ENCODE measurements around the gene NRG3. TPM values are rescaled to one million over a fixed set of nuclear protein-coding genes. Genes with fewer than 3 reads are reported as not detected.

The NRG3 gene
- total RNA-seq, 8 experiments from 2014 or later = 0.28 to 17.2 (median 13.6) TPM; not detected in 1

DNA sequence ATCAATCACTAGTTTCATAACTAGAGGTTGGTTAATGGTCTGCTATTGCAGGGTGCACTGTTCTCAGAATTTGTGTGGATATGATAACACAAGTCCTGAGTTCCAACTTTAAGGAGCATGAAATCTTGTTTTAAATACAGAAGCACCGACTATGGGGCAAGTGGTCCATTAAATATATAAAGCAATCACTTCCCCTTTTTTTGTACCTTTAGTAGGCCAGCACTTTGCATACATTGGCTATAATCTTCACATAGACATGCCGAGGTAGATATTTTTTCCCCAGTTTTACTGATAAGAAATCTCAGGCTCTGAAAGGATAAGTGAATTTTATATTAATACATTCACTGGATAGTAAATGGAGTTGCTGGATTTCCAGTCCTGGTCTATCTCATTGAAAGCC lies 286.3 kb downstream of the NRG3 start:
- no peak overlapping the region for H3K27ac ChIP-seq
- no peak for ATAC-seq (replicated peaks in 6 of 8)
- WGBS, 10 experiments = 0 to 100% (median 63%) methylated on average over 1 to 2 of the region's 2 CpGs; no CpG with 5 or more reads in 2 of the 10 experiments
- H3K4me1 ChIP-seq (replicated peaks in 1 of 2) = no peaks in the 10 kb centered on the region
- no peak overlapping the region for H3K4me3 ChIP-seq
- in situ Hi-C loops (cut with MboI; ENCODE audit: low pct_unique_long_range_greater_than_20kb in 2 of 9, low sequenced_read_pairs in 9 of 9, unreplicated experiment in 9 of 9) = no loop called here

DNA sequence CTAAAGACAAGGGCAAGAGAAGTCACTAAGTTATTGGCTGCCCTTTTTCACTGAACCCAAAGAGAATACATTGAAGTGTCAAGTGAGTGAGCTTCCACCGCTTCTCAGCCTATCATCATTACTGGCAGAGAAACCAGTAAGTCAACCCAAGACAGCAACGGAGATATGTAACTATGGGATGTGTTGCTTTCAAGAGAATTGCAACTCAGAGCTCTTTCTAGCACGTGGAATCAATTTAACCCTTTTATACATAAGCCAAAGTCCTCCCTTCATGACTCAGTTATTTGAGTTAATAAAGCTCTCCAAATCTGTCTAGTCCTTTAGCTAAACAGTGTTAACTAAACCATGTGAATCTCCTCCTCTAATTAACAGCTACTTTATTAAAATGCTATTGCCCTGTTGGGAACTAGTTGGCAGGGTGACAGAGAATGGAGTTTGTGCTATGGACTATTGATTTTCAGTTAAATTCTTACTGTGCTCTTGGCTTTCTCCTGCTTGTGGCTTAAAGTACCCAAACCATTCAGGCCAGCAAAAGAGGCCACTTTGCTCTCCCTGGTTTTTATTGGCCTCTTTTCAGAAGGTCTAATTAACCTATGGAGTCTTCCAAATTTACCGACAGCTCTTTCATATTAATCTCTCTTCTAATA lies 287.7 kb downstream of the NRG3 start:
- in situ Hi-C loops (cut with MboI; ENCODE audit: low pct_unique_long_range_greater_than_20kb in 2 of 9, low sequenced_read_pairs in 9 of 9, unreplicated experiment in 9 of 9) = no loop called here
- Histone ChIP-seq H3K4me1 (replicated peaks in 1 of 2) (no peaks in the 10 kb centered on the region), H3K27ac (no peak overlapping the region), H3K4me3 (no peak overlapping the region)
- ATAC-seq (replicated peaks in 6 of 8) = no peak
- 0 to 93% (median 73%) methylated on average over 1 to 4 of the region's 4 CpGs for WGBS, 10 experiments

DNA sequence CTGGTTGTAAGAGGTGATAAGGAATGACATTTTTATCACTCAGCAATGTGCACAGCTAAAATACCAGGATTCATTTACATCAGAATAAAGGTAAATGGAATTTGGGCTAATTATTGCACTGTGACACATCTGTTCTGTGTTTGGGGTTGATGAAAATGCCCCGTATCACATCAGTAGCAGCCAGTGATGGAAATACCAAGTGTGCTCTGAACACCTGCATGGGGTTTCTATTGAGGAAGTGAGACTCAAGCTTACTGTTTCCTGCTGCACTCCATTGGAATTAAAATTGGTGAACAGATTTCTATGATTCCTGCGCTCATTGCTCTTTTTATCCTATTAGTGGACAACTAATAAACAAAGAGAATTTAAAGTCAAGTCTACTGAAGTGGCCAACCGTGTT lies 296.9 kb downstream of the NRG3 start:
- no peak for ATAC-seq (replicated peaks in 6 of 8)
- Histone ChIP-seq H3K4me1 (replicated peaks in 1 of 2) (peaks cover 0 to 4% of the 10 kb centered on the region in 2 donors), H3K27ac (no peak overlapping the region), H3K4me3 (no peak overlapping the region)
- WGBS, 10 experiments = 15 to 100% (median 83%) methylated on average over 1 to 3 of the region's 3 CpGs
- in situ Hi-C loops (cut with MboI; ENCODE audit: low pct_unique_long_range_greater_than_20kb in 2 of 9, low sequenced_read_pairs in 9 of 9, unreplicated experiment in 9 of 9) = no loop called here

DNA sequence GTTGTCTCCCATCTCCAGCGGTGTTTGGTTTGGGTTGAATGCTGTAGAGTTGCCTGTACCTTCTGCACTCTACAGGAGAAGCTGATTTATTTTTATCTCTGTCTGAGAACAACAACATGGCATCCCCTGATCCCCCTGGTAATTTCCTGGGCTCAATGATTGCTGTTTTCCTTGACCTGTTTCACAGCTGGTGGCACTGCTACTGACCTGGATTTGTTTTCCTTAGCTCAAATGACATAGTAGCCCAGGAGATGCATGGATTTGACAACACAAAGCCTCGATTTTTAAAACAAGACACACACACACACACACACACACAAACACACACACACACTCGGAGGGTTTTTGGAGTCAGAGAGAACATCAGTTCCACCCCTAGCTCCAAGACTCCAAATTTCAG lies 301.6 kb downstream of the NRG3 start:
- in situ Hi-C loops (cut with MboI; ENCODE audit: low pct_unique_long_range_greater_than_20kb in 2 of 9, low sequenced_read_pairs in 9 of 9, unreplicated experiment in 9 of 9) = no loop called here
- Histone ChIP-seq H3K4me1 (replicated peaks in 1 of 2) (no peaks in the 10 kb centered on the region), H3K27ac (no peak overlapping the region), H3K4me3 (no peak overlapping the region)
- ATAC-seq (replicated peaks in 6 of 8) = no peak
- WGBS, 10 experiments = 0 to 100% (median 45%) methylated on average over 1 to 2 of the region's 3 CpGs; no CpG with 5 or more reads in 4 of the 10 experiments

DNA sequence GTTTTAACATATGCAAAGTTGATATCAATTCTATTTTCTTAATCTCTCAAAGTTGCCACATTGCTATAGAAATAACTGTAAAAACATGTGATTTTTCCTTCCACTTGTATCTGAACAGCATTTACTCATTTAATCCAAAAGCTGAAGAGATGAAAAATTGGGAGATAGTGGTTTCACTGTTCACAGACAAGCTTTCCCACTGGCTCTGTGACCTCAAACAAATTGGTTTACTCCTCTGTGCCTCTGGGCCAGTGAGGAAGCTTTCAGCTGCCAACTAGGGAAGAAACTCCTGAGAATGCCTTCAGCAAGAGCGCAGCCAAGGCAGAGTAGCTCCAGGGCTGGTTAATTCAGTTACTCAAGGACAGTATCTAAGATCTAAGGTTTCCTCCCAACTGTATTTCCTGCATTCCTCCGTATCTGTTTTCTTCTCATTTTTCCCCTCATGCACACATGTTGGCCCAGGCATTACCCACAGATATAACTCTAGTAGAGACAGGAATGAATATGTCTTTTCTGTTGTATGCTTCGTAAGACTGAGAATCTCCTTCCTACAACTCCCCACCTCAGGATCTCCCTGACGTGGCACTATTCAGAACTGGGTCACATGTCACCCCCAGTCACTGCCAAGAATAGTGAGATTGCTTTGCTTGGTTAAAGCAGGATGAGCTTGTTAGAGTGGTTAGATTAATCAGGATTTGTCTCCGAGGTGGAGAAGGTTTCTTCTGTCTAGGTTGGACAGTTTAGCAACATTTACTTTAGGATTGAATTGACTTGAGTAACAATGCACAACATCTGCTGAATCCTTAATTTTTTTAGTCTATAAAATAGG lies 315.7 kb downstream of the NRG3 start:
- in situ Hi-C loops (cut with MboI; ENCODE audit: low pct_unique_long_range_greater_than_20kb in 2 of 9, low sequenced_read_pairs in 9 of 9, unreplicated experiment in 9 of 9) = no loop called here
- Histone ChIP-seq H3K27ac (no peak overlapping the region), H3K4me3 (no peak overlapping the region), H3K4me1 (replicated peaks in 1 of 2) (no peaks in the 10 kb centered on the region)
- peak in 2 of 8 experiments; percentile 57 to 82 for ATAC-seq (replicated peaks in 6 of 8)
- WGBS, 10 experiments = 4 to 100% (median 68%) methylated on average over 1 to 5 of the region's 5 CpGs; no CpG with 5 or more reads in 2 of the 10 experiments

DNA sequence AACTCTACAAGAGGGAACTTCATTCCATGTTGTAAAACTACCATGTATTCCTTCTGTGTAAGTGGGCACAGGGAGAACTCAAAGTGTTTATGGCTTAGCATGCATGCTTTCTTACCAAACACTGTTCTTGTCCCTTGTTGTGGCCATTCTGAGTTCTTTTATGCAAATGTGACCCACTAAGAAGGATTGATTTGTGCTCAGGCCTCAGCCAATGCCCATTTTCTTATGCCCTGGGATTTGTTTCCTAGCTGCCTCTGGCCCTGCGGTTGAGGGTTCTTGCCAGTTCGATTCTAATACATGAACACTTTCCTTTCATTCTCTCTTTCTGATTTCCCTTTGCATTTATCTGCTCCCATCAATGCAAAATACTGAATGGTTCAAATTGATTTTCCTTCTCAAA lies 316.7 kb downstream of the NRG3 start:
- in situ Hi-C loops (cut with MboI; ENCODE audit: low pct_unique_long_range_greater_than_20kb in 2 of 9, low sequenced_read_pairs in 9 of 9, unreplicated experiment in 9 of 9) = no loop called here

DNA sequence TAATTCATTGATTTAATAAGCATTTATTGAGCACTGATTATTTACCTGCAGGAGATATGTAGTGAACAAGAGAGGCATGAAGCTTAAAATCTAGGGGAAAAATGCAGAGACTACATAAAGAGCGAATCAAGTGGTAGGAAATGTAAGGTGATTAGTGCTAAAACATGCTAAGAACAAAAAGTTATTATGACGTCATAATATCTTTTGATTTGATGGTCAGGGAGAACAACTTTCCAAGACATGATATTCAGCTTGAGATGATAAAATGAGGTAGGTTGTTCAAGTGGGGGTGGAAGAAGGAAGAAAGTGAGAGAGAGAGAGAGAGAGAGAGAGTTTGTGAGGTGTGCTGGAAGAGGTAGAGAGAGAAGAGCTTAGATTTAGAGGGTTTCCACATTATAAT lies 317.7 kb downstream of the NRG3 start:
- WGBS, 10 experiments = 0 to 100% (median 57%) methylated on average over 1 to 2 of the region's 2 CpGs; no CpG with 5 or more reads in 1 of the 10 experiments
- in situ Hi-C loops (cut with MboI; ENCODE audit: low pct_unique_long_range_greater_than_20kb in 2 of 9, low sequenced_read_pairs in 9 of 9, unreplicated experiment in 9 of 9) = no loop called here
- ATAC-seq (replicated peaks in 6 of 8) = no peak
- Histone ChIP-seq H3K4me3 (no peak overlapping the region), H3K27ac (no peak overlapping the region), H3K4me1 (replicated peaks in 1 of 2) (no peaks in the 10 kb centered on the region)

More for the DNA sequence above, 316.7 kb downstream of the NRG3 start:
- Histone ChIP-seq H3K4me1 (replicated peaks in 1 of 2) (no peaks in the 10 kb centered on the region), H3K27ac (no peak overlapping the region), H3K4me3 (no peak overlapping the region)
- no peak for ATAC-seq (replicated peaks in 6 of 8)
- 0 to 100% (median 83%) methylated on average over 1 to 2 of the region's 2 CpGs; no CpG with 5 or more reads in 3 of the 10 experiments for WGBS, 10 experiments

DNA sequence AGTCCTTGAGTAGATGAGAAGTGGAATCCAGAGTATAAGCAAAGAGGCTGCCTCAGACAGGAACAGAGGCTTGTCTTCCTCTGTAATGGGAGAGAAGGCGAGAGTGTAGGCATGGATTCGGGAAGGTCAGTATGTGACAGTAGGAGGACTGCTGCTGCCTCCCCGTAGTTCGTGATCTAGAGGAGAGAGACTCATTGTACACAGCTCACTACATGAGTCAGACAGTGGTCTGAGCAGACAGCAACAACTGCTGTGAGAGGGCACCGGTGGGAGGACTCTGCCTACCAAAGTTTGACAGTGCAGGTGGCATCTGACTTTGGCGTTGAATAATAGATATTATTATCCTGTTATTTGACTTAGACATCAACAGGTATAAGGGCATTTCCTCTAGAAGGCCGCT lies 319.4 kb downstream of the NRG3 start:
- WGBS, 10 experiments = 0 to 100% (median 93%) methylated on average over 1 to 7 of the region's 7 CpGs; no CpG with 5 or more reads in 1 of the 10 experiments
- in situ Hi-C loops (cut with MboI; ENCODE audit: low pct_unique_long_range_greater_than_20kb in 2 of 9, low sequenced_read_pairs in 9 of 9, unreplicated experiment in 9 of 9) = no loop called here
- H3K4me3 ChIP-seq = no peak overlapping the region
- no peaks in the 10 kb centered on the region for H3K4me1 ChIP-seq (replicated peaks in 1 of 2)
- no peak overlapping the region for H3K27ac ChIP-seq
- no peak for ATAC-seq (replicated peaks in 6 of 8)

DNA sequence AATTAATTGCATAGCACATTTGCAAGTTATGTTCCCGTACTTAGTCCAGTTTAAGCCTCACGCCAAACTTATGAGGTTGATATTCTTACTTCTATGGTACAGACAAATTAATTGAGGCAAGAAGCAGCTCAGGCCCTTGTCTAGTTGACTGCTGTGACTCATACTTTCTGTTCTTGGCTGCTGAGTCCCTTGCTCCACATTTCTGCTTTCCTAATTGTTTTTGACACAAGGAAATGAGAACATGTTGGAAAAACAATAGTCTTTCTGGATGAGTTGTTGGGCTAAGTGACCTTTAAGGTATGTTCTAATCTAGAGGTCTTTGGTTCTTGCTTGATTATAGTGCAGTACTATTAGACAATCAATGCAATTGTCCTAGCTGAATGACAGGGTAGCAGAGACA lies 331.8 kb downstream of the NRG3 start:
- no peak overlapping the region for H3K4me3 ChIP-seq
- in situ Hi-C loops (cut with MboI; ENCODE audit: low pct_unique_long_range_greater_than_20kb in 2 of 9, low sequenced_read_pairs in 9 of 9, unreplicated experiment in 9 of 9) = no loop called here
- H3K4me1 ChIP-seq (replicated peaks in 1 of 2) = peaks cover 0 to 2% of the 10 kb centered on the region in 2 donors
- no peak for ATAC-seq (replicated peaks in 6 of 8)
- no peak overlapping the region for H3K27ac ChIP-seq
- 0 to 100% (median 75%) methylated on average over 1 to 2 of the region's 2 CpGs for WGBS, 10 experiments

DNA sequence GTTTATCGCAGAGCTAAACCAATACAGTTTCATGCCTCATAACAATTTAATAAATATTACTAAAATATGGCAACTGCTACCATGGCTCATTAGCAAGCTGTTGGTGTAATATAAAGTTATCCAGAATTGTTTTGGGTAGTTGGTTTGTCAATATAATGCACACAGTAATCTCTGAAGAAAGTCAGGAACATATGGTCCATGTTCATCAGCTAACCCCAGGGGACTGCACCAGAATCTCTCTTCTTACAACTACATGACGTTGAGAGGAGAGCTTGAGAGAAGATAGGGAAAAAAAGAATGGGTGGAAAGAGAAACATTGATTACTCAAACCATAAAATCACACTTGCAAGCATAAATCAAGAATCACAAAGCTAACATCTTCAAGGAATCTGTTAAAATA lies 333.7 kb downstream of the NRG3 start:
- Histone ChIP-seq H3K27ac (no peak overlapping the region), H3K4me1 (replicated peaks in 1 of 2) (no peaks in the 10 kb centered on the region), H3K4me3 (no peak overlapping the region)
- ATAC-seq (replicated peaks in 6 of 8) = no peak
- in situ Hi-C loops (cut with MboI; ENCODE audit: low pct_unique_long_range_greater_than_20kb in 2 of 9, low sequenced_read_pairs in 9 of 9, unreplicated experiment in 9 of 9) = no loop called here
- WGBS, 10 experiments = 10 to 80% (median 53%) methylated on average over 1 to 2 of the region's 2 CpGs

DNA sequence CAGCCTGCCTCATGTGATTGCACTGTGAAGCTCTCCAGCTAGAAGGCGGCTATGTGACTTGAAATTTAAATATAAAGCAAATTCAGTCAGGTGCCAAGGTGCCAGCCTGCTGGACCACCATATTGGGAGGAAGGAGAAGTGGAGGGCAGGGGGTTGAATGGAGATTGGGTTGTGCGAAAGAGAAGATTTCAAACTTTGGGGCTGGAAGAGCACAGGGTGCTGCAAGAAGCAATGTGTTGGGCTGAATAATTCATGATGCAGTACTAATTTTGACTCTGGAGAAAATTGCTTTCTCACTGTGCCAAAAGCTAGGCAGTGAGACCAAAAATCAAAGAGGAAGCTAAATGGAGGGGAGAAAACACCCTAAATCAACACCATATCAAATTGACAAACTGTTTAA lies 335.3 kb downstream of the NRG3 start:
- Histone ChIP-seq H3K27ac (no peak overlapping the region), H3K4me3 (no peak overlapping the region), H3K4me1 (replicated peaks in 1 of 2) (no peaks in the 10 kb centered on the region)
- ATAC-seq (replicated peaks in 6 of 8) = no peak
- 0 to 100% (median 100%) methylated on average over 1 to 2 of the region's 2 CpGs; no CpG with 5 or more reads in 3 of the 10 experiments for WGBS, 10 experiments
- in situ Hi-C loops (cut with MboI; ENCODE audit: low pct_unique_long_range_greater_than_20kb in 2 of 9, low sequenced_read_pairs in 9 of 9, unreplicated experiment in 9 of 9) = no loop called here

DNA sequence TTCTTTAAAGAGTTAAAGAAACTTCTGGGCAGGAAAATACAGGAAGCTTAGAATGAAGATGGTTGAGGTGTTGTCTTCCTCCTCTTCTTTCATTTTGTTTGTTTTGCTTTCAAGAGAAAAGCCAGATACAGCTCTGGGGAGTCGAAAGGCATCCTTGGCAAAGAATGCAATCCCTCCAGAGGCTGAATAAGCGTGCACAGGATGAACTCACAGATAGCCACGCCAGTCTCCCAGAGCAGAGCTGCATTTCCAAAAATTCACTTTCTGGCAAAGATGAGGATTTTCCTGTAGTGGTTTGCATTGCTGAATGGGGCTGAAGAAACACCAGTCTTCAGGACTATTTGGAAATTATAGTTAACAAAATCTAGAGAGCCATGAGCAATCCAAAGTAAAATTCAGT lies 336.4 kb downstream of the NRG3 start:
- WGBS, 10 experiments = 0 to 90% (median 66%) methylated on average over 1 to 3 of the region's 3 CpGs; no CpG with 5 or more reads in 4 of the 10 experiments
- ATAC-seq (replicated peaks in 6 of 8) = peak in 1 of 8 experiments; percentile 45
- H3K4me1 ChIP-seq (replicated peaks in 1 of 2) = no peaks in the 10 kb centered on the region
- no peak overlapping the region for H3K4me3 ChIP-seq
- no peak overlapping the region for H3K27ac ChIP-seq
- in situ Hi-C loops (cut with MboI; ENCODE audit: low pct_unique_long_range_greater_than_20kb in 2 of 9, low sequenced_read_pairs in 9 of 9, unreplicated experiment in 9 of 9) = no loop called here

DNA sequence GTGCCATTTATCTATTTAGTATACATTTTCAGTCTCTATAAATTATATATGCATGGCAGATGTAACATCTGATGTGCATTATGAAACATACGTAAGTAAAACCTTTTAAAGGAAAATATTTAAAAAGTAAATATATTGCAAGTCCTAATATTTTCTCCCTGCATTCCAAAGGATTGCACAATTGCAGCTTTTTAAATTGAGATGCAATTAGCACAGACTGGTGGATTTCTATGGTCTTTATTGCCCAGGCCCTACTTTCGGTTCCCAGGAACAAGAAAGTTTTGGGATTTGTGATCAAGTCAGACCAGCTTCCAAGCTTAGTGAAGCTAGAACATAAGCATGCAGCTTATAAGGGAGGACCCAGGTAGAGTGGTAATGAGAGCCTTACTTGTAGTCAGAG lies 337.8 kb downstream of the NRG3 start:
- in situ Hi-C loops (cut with MboI; ENCODE audit: low pct_unique_long_range_greater_than_20kb in 2 of 9, low sequenced_read_pairs in 9 of 9, unreplicated experiment in 9 of 9) = no loop called here
- no peak for ATAC-seq (replicated peaks in 6 of 8)
- H3K4me1 ChIP-seq (replicated peaks in 1 of 2) = no peaks in the 10 kb centered on the region
- WGBS, 10 experiments = 4 to 81% (median 49%) methylated on average over 2 of the region's 2 CpGs; no CpG with 5 or more reads in 1 of the 10 experiments
- H3K4me3 ChIP-seq = no peak overlapping the region
- no peak overlapping the region for H3K27ac ChIP-seq

All from motor neuron (in vitro differentiated cells).